ENCODE data around the gene CANX.

CANX gene

DNA sequence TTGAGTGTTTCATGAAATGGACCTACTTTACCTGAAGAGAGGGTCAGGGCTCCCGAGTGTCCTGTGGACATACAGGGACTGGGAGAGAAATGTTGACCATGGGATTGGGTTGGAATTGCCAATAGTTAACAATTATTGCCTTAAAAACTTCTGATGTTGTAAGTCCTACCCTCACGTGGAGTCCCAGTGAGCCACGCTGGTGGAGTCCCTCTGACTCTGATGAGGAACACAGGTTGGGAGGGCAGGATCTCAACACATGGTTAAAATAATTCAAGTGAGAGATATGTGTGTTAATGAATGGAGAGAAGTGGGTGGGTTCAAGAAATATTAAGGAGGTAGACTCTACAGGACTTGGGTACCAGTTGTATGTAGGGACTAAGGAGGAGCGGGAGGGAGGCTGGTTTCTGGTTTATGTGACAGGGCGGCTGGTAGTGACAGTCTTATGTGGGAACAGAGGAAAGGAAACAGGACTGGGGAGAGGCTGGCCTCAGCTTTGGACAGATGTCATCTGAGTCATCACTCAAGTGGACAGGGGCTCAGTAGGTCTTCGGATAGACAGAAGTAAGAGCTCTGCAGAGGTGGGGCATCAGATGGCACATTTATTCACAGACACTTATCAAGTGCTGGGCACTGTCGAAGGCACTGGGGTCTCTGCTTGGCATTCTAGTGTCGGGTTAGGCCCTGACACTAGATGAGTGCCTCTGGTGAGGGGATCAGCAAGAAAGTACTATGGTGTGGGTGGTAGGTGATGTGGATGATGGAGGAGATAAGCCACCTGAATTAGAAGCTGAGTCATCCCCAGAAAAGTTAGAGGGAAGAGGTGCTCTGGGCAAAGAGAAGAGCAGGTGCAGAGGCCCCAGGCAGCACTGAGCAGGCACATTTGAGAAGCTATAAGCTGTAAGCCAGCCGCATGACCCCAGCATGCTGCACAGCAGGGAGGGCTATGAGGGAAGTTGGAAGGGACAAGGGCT is 61.1 kb downstream of the CANX start:
- no peak for DNase-seq

DNA sequence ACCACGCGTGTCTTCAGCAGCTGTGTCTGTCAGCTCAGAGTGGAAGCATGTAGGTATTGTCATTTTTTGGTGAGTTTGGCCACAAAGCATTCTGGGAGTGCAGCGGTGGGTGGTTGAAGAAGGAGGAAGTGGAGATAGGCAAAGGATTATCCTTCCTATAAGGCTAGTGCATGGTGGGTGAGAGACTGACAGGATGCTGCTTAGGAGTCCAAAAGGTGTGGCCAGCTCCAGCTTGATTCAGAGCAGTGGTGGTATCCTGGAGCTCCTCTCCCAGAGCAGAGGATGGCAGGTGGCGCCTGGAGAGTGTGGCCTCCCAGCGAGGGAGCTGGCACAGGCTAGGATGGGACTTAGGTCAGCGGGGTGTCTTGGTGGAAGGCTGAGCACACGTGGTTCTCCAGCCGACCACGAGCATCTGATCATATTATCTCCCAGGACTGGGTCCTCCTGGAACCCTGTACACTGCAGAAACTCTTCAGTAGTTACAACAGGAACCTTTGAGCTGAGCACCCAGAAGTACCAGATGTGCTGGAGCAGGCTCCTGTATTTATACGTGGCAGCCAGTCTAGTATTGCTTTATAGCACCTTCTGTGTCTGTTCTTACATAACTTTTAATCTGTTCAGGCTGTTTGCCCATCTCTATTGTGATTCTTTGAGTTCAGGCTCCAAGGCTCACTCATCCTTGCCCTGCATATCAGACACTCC is 63.5 kb downstream of the CANX start:
- DNase-seq = peak; percentile 55

DNA sequence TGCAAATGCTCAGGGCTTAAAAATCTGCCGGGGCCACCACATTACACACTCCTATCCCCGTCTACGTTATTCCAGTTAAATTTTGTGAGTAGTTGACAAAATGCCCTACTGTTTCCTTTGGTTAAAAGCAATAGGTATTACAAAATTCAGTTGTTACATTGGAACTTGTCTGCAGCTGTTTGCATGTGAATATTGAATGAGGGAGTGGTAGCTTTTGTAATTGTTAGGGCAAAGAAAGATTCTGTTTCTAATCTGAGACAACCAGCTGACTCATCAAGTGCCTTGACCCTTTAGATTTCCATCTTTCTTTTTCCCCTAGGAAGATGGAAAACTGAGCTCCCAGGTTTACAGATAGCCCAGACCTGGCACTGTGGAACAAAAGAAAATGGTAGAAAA is 64.0 kb downstream of the CANX start:
- peak; percentile 28 for DNase-seq

GRCh38 chr5:179763215-179763945 is 64.6 kb downstream of the CANX start:
- DNase-seq = peak; percentile 72

DNA sequence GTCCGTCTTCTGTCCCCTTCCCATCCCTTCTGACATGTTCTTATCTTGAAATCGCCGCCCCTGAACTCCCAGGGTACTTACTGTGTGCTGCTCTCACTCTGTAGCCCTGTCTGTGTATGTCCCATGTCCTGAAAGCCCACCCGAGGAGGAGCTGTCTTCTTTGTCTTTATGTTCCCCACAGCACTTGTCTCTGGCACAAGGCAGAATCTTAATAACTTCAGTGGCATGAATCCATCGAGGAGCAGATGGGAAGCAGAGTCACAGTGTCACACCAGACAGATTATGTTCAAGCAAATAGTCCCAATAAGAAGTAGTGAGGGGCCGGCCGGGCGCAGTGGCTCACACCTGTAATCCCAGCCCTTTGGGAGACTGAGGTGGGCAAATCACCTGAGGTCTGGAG is 65.3 kb downstream of the CANX start:
- DNase-seq = no peak

DNA sequence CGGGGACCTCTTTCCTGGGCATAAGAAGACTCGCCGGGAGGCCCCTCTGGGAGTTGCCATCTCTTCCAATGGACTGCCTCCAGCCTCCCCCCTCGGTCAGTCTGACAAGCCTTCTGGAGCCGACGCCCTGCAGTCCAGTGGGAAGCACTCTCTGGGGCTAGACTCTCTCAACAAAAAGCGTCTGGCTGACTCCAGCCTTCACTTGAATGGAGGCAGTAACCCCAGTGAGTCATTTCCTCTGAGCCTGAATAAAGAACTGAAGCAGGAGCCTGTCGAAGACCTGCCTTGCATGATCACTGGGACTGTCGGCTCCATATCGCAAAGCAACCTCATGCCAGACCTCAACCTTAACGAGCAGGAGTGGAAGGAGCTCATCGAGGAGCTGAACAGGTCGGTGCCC is 66.6 kb downstream of the CANX start:
- peak; percentile 38 for DNase-seq

DNA sequence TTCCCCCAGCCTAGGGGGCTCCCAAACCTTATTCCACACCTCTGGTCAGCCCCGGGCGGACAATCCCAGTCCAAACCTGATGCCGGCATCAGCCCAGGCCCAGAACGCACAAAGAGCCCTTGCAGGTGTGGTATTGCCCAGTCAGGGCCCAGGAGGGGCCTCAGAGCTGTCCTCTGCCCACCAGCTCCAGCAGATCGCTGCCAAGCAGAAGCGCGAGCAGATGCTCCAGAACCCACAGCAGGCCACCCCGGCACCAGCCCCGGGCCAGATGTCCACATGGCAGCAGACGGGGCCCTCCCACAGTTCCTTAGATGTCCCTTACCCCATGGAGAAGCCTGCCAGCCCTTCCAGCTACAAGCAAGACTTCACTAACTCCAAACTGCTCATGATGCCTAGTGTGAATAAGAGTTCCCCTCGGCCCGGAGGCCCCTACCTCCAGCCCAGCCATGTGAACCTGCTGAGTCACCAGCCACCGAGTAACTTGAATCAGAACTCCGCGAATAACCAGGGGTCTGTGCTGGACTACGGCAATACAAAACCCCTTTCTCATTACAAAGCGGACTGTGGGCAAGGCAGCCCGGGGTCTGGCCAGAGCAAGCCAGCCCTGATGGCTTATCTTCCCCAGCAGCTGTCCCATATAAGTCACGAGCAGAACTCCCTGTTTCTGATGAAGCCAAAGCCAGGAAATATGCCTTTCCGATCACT is 67.4 kb downstream of the CANX start:
- DNase-seq = peak; percentile 49

DNA sequence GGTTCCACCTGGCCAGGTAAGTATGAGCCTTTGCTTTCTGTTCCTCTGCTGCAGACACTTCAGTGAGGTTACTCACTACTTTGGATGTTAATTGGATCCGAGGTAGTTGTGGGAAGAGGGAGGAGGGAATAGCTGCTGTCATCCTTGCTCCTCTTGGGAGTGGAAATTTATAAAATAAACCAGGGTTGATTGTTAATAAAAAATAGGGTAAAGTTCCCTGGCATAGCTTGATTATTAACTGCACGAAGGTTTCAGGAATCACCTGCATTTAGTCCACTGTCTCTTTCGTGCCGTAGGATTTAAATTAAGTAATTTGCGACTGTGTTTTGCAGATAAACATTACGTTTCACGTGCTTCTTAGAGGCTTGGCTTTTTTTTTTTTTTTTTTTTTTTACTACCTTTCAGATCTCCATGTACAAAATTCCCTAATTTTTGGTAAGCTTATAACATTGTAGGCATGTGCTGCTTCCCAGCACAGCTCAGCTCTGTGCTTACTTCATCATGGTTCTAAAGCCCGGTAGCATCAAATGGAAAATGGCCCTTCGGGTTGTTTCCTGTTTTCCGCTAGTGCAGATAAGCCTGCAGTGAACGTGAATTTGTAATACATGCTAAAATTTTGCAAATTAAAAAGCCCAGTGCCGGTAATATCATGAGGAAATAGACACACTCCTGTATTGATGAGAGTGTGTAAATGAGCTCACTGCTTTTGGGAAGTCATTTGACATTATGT is 68.1 kb downstream of the CANX start:
- no peak for DNase-seq

DNA sequence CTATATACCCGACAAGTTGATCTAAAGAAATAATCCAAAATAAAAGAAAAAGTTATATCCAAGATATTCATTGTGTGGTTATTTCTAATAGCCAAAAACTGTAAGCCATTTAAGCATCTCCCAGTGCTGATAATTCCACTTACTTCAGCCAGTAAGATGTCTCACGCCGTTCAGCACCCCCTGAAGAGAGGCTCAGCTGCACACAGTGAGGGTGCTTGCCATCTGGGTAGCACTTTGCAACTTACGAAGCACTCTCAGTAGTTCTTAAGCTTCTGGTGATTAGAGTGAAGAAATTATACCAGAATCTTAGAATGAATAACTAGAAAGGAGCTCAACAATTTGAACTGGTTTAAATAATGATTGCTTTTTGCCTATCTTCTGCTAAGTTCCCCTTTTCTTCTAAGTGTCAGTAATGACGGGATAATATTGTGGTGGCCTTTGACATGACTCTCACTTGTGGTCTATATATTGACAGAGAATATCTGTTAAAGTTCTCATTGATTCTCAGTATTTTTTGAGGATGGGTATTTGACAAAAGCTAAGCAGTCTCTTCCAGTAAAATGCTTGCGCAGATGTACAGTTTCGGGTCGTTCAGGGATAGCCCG is 68.8 kb downstream of the CANX start:
- DNase-seq = no peak

GRCh38 chr5:179768326-179769085 is 69.7 kb downstream of the CANX start:
- DNase-seq = no peak

DNA sequence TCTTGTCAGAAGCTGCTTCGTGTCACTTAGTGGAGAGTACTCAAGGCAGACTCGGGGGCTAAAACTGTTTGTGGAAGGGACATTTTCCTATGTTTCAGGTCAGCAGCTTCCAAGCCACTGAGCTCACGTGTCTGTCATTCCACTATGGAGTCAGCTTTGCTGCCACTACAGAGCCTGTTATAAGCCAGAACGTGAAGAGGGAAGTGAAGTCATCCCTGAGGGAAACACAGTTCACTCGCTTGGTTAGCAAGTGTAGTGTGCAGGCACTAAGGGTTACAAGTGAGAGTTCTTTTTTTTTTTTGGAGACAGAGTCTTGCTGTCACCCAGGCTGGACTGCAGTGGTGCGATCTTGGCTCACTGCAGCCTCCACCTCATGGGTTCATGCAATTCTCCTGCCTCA is 70.5 kb downstream of the CANX start:
- no peak for DNase-seq

- DNase-seq = no peak
Observed at GRCh38 chr5:179769796-179770195, 71.0 kb downstream of the CANX start.

DNA sequence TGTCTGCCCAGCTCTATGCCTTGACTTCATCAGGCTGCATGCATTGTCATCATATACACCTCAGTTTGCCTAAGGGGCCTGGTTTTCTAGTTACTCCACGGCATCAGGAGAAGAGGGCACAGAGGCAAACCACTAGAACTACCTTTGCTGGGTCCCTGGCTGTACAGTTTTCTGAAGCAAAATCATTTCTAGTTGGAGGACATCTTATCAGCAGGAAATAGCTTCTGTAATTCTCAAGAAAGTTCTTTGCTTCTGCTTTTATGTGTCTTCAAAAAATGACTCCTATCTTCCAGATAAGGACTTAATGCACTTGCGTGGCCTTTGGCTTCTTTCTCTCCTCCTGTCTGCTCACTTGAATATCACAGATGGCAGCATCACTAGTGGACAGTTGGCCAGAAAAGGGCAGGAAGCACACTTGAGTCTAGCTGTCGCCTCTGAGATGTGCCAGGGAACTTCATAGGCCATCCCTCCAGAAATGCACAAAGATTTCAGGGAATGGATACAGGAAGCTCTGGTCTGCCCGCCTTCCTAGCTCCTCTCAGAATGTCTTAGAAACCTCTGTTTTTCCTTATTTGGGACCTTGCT is 72.6 kb downstream of the CANX start:
- peak; percentile 39 for DNase-seq

- DNase-seq = no peak
Observed at GRCh38 chr5:179772351-179772750, 73.6 kb downstream of the CANX start.

GRCh38 chr5:179773686-179774040 is 74.9 kb downstream of the CANX start:
- DNase-seq = no peak

DNA sequence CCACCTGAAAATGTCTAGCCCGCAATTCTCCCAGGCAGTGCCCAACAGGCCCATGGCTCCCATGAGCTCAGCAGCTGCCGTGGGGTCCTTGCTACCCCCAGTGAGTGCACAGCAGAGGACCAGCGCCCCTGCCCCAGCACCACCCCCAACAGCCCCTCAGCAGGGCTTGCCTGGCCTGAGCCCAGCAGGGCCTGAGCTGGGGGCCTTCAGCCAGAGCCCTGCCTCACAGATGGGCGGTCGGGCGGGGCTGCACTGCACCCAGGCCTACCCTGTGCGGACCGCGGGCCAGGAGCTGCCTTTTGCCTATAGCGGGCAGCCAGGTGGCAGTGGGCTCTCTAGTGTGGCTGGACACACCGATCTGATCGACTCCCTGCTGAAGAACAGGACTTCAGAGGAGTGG is 75.7 kb downstream of the CANX start:
- DNase-seq = no peak

DNA sequence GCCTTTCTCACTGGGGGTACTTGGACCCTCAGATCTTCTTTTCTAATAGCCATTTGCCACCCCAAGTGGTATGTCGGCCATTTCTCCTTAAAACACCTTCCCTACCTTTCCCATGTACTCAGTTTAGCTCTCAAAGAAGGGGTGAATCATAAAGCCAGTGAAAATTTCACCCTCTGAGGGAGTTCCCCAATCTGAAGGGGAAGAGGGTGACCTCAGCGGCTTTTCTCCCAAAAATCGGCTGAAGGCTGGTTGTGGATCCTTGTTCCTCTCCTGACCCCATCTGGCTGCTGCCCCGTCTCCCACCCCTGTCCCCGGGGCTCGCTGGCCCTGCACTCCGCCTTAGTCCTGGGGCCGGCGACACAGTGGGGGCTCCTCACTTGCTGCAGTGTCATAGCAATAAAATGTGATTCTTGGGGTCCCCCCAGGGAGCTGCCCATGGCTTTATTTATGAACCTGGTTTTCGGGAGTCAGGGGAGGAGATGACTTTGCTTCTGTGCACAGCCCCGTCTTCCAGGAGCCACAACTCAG is 77.7 kb downstream of the CANX start:
- no peak for DNase-seq

GRCh38 chr5:179777456-179777855 is 78.7 kb downstream of the CANX start:
- DNase-seq = no peak

DNA sequence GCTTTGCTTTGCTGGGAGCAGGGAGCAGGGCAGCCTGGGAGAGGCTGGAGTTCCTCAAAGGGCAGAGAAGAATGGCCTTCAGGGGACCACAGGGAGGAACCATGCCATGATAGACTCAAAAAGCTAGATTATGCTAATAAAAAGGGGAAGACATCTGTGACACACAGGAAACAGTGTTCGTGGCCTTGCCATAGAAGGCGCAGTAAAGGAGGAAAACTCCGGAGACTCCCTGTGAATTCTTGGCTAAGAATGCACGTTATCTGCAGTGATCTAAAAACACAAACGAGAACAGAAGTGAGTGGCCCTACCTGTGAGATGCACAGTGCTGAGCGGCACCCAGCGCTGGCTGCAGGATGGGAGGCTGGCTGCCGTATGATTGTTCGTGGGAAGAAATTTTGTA is 79.1 kb downstream of the CANX start:
- DNase-seq = no peak

DNA sequence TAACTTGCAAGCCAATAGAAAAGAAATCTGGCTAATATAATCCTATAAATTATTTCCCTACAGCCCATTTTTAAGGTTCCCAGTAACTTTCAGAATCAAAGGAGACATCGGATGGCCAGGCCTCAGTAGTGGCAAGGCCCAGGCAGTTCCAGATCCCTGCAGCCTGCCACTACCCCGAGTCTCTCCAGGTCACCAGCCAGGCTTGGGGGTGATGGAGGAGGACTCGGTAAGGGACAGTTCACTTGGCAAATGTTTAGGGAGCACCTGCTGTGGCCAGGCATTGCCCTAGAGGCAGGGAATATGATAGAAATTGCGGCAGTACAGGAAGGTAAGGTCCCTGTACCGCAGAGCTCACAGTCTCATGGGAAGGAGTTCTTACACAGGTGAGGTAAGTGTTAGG is 79.8 kb downstream of the CANX start:
- DNase-seq = no peak
